Tibial artery (tissue), 4 donors: ENCODE measurements around the gene ZHX3.

ENCODE experiments used
- DNase-seq, 2 donors: peaks; one replicate each; pipeline ENCODE4 v3.0.0-alpha.2; 2019
- H3K27ac ChIP-seq, 2 donors: fragments of 200-600 bp; sonication (generic) in 1 of 2; 1 replicate in 1 of 2; 2 replicates in 1 of 2; pipeline ENCODE4 v1.5.1; 2018 to 2019; ENCODE audit warnings: mild to moderate bottlenecking in 1 of 2
- H3K27me3 ChIP-seq, 2 donors: fragments of 200-600 bp; sonication (generic) in 1 of 2; one replicate each; pipeline versions ENCODE4 v1.5.1 to v1.6.0; 2016 to 2019
- H3K36me3 ChIP-seq, 3 donors: fragments of 200-600 bp; sonication (generic) in 2 of 3; one replicate each; pipeline ENCODE4 v1.5.1; 2016 to 2019; ENCODE audit warnings: mild to moderate bottlenecking in 2 of 3
- H3K4me1 ChIP-seq, 4 donors: fragments of 200-600 bp; sonication (generic) in 2 of 4; 1 replicate in 3 of 4; 2 replicates in 1 of 4; pipeline ENCODE4 v1.5.1; 2016 to 2019
- H3K4me3 ChIP-seq, 2 donors: fragments of 200-600 bp; sonication (generic) in 1 of 2; 1 replicate in 1 of 2; 2 replicates in 1 of 2; pipeline ENCODE4 v1.5.1; 2018 to 2019; ENCODE audit warnings: mild to moderate bottlenecking in 2 of 2
- H3K9me3 ChIP-seq, 3 donors: fragments of 200-600 bp; sonication (generic) in 1 of 3; one replicate each; pipeline ENCODE4 v1.5.1; 2016 to 2019
- intact Hi-C: fragments of 100-400 bp; cut with DNase I; formaldehyde crosslinking; loops from one replicate; pipeline ENCODE4 v1.15.0; 2023; ENCODE audit warnings: low total_unique reads
- TF ChIP-seq, protein P1 (sequence below), 2 experiments: fragments of 200-600 bp in 1 of 2; fragments of 450-650 bp in 1 of 2; IDR thresholded peaks; one replicate each; pipeline ENCODE4 v1.5.1; 2017 to 2019; ENCODE audit warnings: antibody characterized with exemption in 2 of 2, mild to moderate bottlenecking in 1 of 2, moderate library complexity in 1 of 2

ZHX3 gene

DNA sequence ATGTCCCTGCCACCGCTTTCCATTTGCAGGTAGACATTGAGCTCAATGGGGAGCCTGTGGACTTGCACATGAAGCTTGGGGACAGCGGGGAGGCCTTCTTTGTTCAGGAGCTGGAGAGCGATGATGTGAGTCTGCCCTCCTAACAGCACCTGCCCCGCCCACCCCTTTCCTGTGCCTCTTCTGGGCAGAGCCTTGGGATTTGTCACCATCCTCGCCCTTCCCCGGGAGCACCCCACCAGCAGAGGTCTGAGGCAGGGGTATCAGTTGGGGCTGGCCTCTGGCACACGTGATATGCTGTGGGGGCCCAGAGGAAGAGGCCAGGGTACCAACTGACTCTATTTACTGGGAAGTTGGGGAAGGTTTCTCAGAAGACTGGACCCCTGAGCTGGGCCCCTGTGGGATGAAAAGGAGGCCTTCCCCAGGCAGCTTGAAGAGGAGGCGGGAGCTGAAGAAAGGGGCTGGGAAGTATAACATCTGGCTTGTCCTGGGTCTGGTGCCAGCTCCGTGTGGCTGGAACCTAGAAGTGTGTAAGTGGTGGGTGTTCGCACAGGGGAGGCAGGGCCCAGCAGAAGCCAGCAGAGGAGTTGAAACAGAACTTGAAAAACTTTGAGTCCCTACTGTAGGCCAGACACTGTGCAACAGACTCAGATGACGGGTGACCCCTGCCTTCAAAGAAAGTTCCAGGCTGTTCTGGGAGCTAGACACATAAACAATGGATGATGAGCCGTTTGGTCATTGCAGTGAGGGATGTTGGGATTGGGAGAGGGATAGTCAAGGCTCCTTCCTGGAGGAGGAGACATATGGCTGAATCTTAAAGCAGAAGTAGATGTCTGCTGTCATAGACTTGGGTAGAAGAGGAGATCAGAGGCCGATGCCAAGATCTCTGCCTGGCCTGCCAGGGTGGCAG lies 30.2 kb upstream of the ZHX3 start:
- Histone ChIP-seq H3K36me3 (peaks cover 10 to 74% (median 38%) of the 10 kb centered on the region in 3 donors), H3K9me3 (no peaks in the 10 kb centered on the region), H3K27me3 (no peaks in the 10 kb centered on the region), H3K4me3 (no peak overlapping the region), H3K4me1 (peaks cover 0 to 13% (median under 1%) of the 10 kb centered on the region in 4 donors), H3K27ac (no peak overlapping the region)
- TF ChIP-seq, protein P1, sequence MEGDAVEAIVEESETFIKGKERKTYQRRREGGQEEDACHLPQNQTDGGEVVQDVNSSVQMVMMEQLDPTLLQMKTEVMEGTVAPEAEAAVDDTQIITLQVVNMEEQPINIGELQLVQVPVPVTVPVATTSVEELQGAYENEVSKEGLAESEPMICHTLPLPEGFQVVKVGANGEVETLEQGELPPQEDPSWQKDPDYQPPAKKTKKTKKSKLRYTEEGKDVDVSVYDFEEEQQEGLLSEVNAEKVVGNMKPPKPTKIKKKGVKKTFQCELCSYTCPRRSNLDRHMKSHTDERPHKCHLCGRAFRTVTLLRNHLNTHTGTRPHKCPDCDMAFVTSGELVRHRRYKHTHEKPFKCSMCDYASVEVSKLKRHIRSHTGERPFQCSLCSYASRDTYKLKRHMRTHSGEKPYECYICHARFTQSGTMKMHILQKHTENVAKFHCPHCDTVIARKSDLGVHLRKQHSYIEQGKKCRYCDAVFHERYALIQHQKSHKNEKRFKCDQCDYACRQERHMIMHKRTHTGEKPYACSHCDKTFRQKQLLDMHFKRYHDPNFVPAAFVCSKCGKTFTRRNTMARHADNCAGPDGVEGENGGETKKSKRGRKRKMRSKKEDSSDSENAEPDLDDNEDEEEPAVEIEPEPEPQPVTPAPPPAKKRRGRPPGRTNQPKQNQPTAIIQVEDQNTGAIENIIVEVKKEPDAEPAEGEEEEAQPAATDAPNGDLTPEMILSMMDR (IDR thresholded peaks at IDR 0.05) = no peak
- DNase-seq = no peak
- intact Hi-C loops = no loop called here

DNA sequence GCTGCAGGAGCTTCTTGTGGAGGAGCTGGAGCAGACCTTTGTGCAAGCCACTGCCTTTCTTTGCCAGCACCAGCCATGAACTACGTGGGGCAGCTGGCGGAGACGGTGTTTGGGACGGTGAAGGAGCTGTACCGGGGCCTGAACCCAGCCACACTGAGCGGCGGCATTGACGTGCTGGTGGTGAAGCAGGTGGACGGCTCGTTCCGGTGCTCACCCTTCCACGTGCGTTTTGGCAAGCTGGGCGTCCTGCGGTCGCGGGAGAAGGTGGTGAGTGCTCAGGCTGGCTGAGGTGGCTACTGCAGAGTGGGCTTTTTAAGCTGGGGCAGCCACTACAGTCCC lies 28.2 kb upstream of the ZHX3 start:
- intact Hi-C loops = no loop called here
- H3K9me3 ChIP-seq = no peaks in the 10 kb centered on the region
- TF ChIP-seq, protein P1 (IDR thresholded peaks at IDR 0.05) = no peak
- H3K27me3 ChIP-seq = no peaks in the 10 kb centered on the region
- H3K4me3 ChIP-seq = no peak overlapping the region
- no peak for DNase-seq
- peaks cover 10 to 53% (median 29%) of the 10 kb centered on the region in 3 donors for H3K36me3 ChIP-seq
- H3K27ac ChIP-seq = no peak overlapping the region
- H3K4me1 ChIP-seq = peaks cover 0 to 34% (median 14%) of the 10 kb centered on the region in 4 donors

DNA sequence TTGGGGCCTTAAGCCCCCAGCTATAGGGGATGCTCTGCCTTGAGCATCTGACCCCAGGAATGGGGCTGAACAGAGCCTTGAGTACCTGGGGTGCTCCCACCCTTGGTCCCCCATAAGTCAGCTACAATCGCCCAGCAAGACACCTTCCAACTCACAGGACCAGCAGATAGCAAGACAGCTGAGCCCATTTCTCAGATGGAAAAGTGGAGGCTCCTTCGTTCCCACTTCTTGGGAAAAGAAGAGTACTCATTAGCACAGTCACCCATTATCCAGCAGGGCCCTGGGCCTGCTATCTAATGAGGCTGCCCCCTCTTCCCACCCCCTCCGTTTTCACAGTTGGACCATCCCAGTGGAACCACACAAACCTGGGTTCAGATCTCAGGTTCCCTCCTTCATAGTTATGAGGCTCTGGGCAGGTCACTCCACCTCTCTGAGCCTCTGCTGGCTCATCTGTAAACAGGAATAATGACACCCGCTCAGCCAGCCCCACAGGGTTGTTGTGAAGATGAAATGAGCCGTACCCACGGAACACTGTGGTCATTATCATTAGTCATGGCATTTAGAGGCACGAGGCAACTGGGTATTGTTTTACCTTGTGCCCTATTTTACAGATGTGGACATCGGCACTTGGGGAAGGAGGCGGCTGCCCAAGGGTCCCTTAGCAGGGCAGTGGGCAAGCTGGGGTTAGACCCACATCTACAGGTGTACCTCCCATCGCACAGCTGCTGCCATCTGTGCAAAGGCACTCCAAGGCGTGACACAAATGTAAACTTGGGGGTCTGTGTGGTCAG lies 27.6 kb upstream of the ZHX3 start:
- peaks cover 10 to 47% (median 25%) of the 10 kb centered on the region in 3 donors for H3K36me3 ChIP-seq
- intact Hi-C loops = no loop called here
- no peak overlapping the region for H3K27ac ChIP-seq
- TF ChIP-seq, protein P1 (IDR thresholded peaks at IDR 0.05) = no peak
- H3K4me3 ChIP-seq = no peak overlapping the region
- H3K9me3 ChIP-seq = no peaks in the 10 kb centered on the region
- peaks cover 0 to 36% (median 18%) of the 10 kb centered on the region in 4 donors for H3K4me1 ChIP-seq
- no peaks in the 10 kb centered on the region for H3K27me3 ChIP-seq
- DNase-seq = no peak

DNA sequence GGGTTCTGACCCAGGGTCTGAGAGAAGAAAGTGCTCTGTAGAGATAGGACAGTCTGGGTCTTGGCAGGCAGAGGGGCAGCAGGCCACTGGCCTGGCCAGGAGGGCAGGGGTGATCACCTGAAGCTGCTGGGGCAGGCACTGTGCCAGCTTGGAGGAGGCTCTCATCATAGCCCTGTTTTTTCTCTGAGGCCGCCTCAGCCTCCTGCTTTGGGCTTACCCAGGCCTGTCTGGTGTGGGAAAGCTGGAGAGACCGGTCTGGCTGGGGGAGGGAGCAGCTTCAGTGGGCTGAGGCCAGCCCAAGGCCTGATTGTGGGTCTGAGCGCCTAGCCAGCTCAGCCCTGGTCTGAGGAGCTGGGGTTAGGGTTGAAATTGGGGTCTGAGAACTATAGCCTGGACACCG lies 26.9 kb upstream of the ZHX3 start:
- no peak for DNase-seq

More for the DNA sequence above, 26.9 kb upstream of the ZHX3 start:
- Histone ChIP-seq H3K9me3 (no peaks in the 10 kb centered on the region), H3K27me3 (no peaks in the 10 kb centered on the region), H3K4me3 (no peak overlapping the region), H3K36me3 (peaks cover 4 to 41% (median 20%) of the 10 kb centered on the region in 3 donors), H3K4me1 (peaks cover 0 to 43% (median 24%) of the 10 kb centered on the region in 4 donors), H3K27ac (no peak overlapping the region)
- TF ChIP-seq, protein P1 (IDR thresholded peaks at IDR 0.05) = no peak
- intact Hi-C loops = no loop called here
